GM20000 (cell line): ENCODE data around the gene RGL3.

Experiments
- DNase-seq: peaks from one replicate; pipeline ENCODE4 v3.0.0; 2012; ENCODE audit warnings: low spot score
- TF ChIP-seq, protein P1 (sequence below): IDR thresholded peaks from 2 replicates; pipeline ENCODE4 v1.5.1; 2012; ENCODE audit warnings: mild to moderate bottlenecking, control low read depth; ENCODE audit errors: extremely low read depth, missing control alignments

RGL3 gene

DNA sequence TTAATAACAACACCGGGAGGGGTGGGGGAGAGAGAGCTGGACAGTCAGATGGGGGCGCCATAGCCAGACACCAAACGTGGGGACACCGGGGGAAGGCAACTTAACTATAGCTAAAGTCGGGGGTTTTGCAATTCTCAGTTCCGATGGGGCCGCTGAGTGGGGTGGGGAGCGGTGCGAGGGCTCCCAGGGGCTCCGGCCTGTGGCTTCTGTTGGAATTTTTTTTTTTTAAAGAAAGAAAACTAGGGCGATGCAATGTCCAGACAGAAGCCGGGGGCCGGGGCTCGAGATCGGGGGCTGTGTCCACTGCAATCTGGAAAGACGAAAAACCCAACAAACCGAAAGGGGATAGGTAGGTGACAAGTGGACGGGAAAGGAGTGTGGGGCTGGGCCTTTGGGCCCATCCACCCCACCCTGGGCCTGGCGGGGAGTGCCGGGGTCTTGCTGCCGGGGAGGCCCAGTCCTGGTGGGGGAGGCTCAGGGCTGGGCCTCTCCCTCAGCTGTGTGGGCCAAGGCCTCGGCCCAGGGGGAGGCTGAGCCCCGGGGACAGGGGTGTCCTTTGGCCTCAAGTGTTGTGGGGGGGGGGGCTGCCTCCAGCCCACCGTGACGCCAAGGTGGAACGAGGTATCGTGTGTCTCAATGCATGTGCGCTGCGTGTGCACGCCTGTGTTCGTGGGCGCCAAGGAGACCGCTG is 33.7 kb upstream of the RGL3 start:
- TF ChIP-seq, protein P1, sequence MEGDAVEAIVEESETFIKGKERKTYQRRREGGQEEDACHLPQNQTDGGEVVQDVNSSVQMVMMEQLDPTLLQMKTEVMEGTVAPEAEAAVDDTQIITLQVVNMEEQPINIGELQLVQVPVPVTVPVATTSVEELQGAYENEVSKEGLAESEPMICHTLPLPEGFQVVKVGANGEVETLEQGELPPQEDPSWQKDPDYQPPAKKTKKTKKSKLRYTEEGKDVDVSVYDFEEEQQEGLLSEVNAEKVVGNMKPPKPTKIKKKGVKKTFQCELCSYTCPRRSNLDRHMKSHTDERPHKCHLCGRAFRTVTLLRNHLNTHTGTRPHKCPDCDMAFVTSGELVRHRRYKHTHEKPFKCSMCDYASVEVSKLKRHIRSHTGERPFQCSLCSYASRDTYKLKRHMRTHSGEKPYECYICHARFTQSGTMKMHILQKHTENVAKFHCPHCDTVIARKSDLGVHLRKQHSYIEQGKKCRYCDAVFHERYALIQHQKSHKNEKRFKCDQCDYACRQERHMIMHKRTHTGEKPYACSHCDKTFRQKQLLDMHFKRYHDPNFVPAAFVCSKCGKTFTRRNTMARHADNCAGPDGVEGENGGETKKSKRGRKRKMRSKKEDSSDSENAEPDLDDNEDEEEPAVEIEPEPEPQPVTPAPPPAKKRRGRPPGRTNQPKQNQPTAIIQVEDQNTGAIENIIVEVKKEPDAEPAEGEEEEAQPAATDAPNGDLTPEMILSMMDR: no peak
- DNase-seq: no peak

DNA sequence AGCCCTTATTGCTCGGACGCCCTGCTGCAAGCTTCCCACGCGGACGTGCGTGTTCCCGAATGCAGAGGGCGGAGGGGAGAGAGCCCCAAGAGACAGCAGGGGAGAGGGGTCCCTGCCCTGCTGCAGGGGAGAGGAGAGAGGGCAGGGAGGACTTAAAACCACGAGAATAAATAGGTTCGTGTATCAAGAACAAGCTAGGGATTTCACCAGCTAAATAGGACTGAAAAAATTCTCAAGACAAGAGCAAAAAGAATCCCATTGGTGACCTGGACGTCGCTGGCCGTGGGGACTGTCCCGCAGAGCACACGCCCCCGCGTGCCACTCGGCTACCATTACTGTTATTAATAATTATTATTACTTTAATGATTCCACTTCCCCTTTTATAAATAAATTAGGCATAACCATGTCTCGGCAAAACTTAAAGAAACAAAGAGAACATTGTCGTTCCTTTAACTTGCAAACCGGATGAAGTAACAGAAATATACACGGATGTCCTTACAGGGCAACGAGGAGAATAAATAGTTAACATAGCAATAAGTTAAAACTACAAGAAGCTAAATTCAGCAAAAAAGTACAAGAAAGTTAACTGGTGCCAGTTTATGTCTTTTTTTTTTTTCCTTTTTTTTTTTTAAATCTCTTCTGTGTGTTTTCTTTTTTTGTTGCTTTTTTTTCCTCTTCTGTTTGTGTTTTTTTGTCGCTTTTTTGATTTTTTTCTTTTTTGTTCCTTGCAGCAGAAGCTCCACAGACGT is 32.9 kb upstream of the RGL3 start:
- DNase-seq: peak; percentile 87
- TF ChIP-seq, protein P1: no peak

DNA sequence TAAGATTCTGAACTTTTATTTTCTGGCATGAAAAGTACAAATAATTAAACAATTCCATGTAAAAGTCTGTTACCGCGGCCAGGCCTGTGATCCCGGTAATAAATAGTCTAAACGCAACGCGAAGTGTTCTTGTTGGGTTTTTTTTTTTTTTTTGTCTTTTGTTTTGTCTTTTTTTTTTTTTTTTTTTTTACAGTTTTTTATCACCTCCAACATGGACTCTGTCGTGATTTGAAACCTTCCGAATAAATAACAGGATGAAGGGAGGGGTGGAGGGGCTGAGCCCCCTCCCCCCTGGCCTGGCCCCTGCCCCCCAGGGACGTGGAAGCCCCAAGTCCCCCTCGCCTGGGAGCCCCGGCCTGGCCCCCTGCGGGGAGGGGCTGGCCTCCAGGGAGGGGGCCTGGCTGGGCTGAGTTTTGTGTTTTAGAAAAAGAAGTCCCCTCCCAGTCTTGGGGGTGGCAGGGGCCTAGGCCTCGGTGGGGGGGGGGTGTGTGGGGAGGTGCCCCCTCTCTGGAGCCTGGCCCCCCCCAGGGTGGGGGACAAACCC is 32.3 kb upstream of the RGL3 start:
- TF ChIP-seq, protein P1: no peak
- no peak for DNase-seq

DNA sequence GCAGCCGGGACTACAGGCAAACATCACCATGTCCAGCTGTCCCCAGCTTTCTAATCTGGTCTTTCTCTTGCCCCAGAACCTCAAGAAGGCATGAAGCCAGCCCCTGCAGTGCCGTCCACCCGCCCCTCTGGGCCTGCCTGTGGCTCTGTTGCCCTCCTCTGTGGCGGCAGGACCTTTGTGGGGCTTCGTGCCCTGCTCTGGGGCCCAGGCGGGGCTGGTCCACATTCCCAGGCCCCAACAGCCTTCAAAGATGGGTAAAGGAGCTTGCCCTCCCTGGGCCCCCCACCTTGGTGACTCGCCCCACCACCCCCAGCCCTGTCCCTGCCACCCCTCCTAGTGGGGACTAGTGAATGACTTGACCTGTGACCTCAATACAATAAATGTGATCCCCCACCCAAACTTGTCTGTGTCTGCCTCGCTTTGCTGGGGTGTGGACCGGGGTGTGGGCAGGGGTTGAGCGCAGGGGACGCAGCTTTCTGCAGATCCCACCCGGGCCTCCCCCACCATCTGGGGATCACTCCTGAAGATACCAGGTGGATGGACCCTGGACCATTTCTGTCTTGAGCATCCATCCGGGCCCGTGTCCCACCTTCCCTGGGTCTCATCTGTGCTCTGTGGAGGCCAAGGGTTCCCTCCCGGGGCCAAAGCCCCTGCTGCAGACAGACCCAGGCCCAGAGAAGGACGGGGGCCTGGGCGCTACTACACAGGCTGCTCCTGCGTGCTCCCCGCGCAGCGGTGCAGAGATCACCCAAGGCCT is 31.6 kb upstream of the RGL3 start:
- DNase-seq: no peak
- TF ChIP-seq, protein P1: no peak

DNA sequence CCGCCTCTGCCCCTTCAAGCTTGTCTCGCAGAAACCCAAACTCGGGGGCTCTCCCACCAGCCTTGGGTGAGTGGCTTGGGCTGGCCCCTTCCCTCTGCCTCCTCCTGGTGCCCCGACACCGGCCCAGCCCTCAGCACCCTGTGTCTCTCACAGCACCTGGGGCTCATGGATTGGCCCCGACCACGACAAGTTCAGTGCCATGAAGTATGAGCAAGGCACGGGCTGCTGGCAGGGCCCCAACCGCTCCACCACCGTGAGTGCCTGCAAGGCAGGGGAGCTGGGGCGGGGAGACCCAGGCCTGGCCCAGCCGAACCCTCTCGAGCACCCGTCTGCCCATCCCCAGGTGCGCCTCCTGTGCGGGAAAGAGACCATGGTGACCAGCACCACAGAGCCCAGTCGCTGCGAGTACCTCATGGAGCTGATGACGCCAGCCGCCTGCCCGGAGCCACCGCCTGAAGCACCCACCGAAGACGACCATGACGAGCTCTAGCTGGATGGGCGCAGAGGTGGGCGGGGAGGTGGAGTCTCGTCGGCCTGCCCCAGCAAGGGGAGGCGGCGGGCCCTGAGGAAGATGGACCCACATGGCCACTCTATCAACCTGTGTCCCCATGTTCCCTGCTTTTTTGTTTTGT is 29.9 kb upstream of the RGL3 start:
- TF ChIP-seq, protein P1: no peak
- DNase-seq: no peak

DNA sequence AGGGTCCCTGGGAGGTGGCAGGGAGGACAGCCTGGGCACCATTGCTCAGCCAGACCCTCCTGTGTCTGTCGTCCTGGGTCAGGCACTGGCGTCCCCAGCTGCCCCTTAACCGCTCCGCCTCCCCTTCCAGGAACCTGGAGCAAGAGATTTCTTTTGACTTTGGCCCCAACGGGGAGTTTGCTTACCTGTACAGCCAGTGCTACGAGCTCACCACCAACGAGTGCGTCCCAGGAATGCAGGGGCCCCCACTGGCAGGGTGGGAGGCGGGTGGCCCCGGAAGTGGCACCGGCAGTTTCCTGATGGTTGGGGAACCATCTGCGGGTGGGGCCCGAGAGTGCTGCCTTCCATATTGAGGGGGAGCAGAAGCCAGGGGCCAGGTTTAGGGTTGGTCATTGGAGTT is 29.3 kb upstream of the RGL3 start:
- DNase-seq: no peak
- TF ChIP-seq, protein P1: no peak
